Activated B cell treated with CpG ODN at 0.5 μM for 24 hours (primary cell): Measurements from ENCODE around the gene RASA3. TPM values are rescaled to one million over a fixed set of nuclear protein-coding genes. Genes with fewer than 3 reads are reported as not detected.

Experiments
- ATAC-seq: fragments of 200-7000 bp; cut with Tn5 transposase; one replicate; pipeline ENCODE4 v1.10.0; 2021; ENCODE audit warnings: low read depth, mild to moderate bottlenecking, moderate library complexity
- CTCF ChIA-PET: fragments of 350-600 bp; sonication (Branson Sonifier 250); formaldehyde crosslinking; loops from one replicate; lab custom pipeline; 2021; ENCODE audit warnings: antibody characterized with exemption; lab: Charles Lee
- POLR2A ChIA-PET: fragments of 350-600 bp; sonication (Branson Sonifier 250); formaldehyde crosslinking; loops from one replicate; lab custom pipeline; 2021; ENCODE audit warnings: antibody characterized with exemption; lab: Charles Lee
- DNase-seq: peaks from one replicate; pipeline ENCODE4 v3.0.0; 2022
- H3K27ac Mint-ChIP-seq: one replicate; pipeline ENCODE4 v1.8.0; 2020; ENCODE audit warnings: mixed read lengths
- H3K27me3 Mint-ChIP-seq: one replicate; pipeline ENCODE4 v1.8.0; 2021; ENCODE audit warnings: mixed read lengths
- H3K36me3 Mint-ChIP-seq: one replicate; pipeline ENCODE4 v1.8.0; 2021; ENCODE audit warnings: low read depth, mixed read lengths
- H3K4me1 Mint-ChIP-seq: one replicate; pipeline ENCODE4 v1.8.0; 2021; ENCODE audit warnings: mixed read lengths
- H3K4me3 Mint-ChIP-seq: one replicate; pipeline ENCODE4 v1.8.0; 2020; ENCODE audit warnings: mild to moderate bottlenecking, mixed read lengths
- H3K9me3 Mint-ChIP-seq: one replicate; pipeline ENCODE4 v1.8.0; 2020; ENCODE audit warnings: mixed read lengths
- CTCF ChIP-seq: fragments of 200-600 bp; IDR thresholded peaks from one replicate; pipeline ENCODE4 v1.8.0; 2022; ENCODE audit warnings: antibody characterized with exemption, mild to moderate bottlenecking
- intact Hi-C: fragments of 100-400 bp; cut with micrococcal nuclease; formaldehyde crosslinking; loops from one replicate; pipeline ENCODE4 v1.15.1; 2024
- total RNA-seq: library from RNA; stranded (reverse); gene quantifications from 2 replicates; pipeline ENCODE4 v1.2.3, GENCODE V29; 2022

The RASA3 gene
- total RNA-seq, 1 donor from 2014 or later = 20.4 TPM

- ChIA-PET POLR2A (no interaction called here), CTCF (interaction anchor here (1.0 kb wide), 1 partner anchor 72 kb away, joined by 3 read pairs; no protein-coding TSS in a partner anchor)
- Mint-ChIP-seq H3K27me3 (no peaks in the 10 kb centered on the region), H3K27ac (no peak overlapping the region), H3K36me3 (peaks cover 55% of the 10 kb centered on the region), H3K4me1 (peaks cover 2% of the 10 kb centered on the region), H3K4me3 (no peak overlapping the region), H3K9me3 (no peaks in the 10 kb centered on the region)
- ATAC-seq = no peak
- DNase-seq = no peak
- intact Hi-C loops = no loop called here
- no peak for TF ChIP-seq CTCF
These were observed 94.7 kb downstream of the RASA3 start for GRCh38 chr13:114037674-114038073.

- intact Hi-C loops = no loop called here
- no peak overlapping the region for H3K27ac Mint-ChIP-seq
- peaks cover 48% of the 10 kb centered on the region for H3K36me3 Mint-ChIP-seq
- CTCF ChIA-PET = no interaction called here
- H3K4me1 Mint-ChIP-seq = peaks cover 2% of the 10 kb centered on the region
- H3K9me3 Mint-ChIP-seq = no peaks in the 10 kb centered on the region
- DNase-seq (no peak), ATAC-seq (no peak)
- no peak overlapping the region for H3K4me3 Mint-ChIP-seq
- no peaks in the 10 kb centered on the region for H3K27me3 Mint-ChIP-seq
- no peak for TF ChIP-seq CTCF
- POLR2A ChIA-PET = no interaction called here
These were observed 96.6 kb downstream of the RASA3 start for GRCh38 chr13:114035583-114036531.

- no peak for TF ChIP-seq CTCF
- no peak for ATAC-seq
- no peak overlapping the region for H3K4me3 Mint-ChIP-seq
- intact Hi-C loops = no loop called here
- H3K27me3 Mint-ChIP-seq = no peaks in the 10 kb centered on the region
- ChIA-PET POLR2A (no interaction called here), CTCF (no interaction called here)
- no peaks in the 10 kb centered on the region for H3K9me3 Mint-ChIP-seq
- H3K27ac Mint-ChIP-seq = no peak overlapping the region
- H3K36me3 Mint-ChIP-seq = peaks cover 51% of the 10 kb centered on the region
- no peak for DNase-seq
- peaks cover 4% of the 10 kb centered on the region for H3K4me1 Mint-ChIP-seq
These were observed 97.2 kb downstream of the RASA3 start for GRCh38 chr13:114035186-114035582.

- no peak overlapping the region for H3K27ac Mint-ChIP-seq
- POLR2A ChIA-PET = no interaction called here
- CTCF ChIA-PET = no interaction called here
These were observed 97.9 kb downstream of the RASA3 start for GRCh38 chr13:114034481-114034891.

More at GRCh38 chr13:114034481-114034891, 97.9 kb downstream of the RASA3 start:
- no peak for ATAC-seq
- peaks cover 6% of the 10 kb centered on the region for H3K4me1 Mint-ChIP-seq
- no peak overlapping the region for H3K4me3 Mint-ChIP-seq
- H3K36me3 Mint-ChIP-seq = peaks cover 49% of the 10 kb centered on the region
- DNase-seq = no peak
- no peaks in the 10 kb centered on the region for H3K9me3 Mint-ChIP-seq
- H3K27me3 Mint-ChIP-seq = no peaks in the 10 kb centered on the region
- TF ChIP-seq CTCF = no peak
- intact Hi-C loops = no loop called here
